ENCODE results near the gene PTRH1. TPM values are rescaled to one million over a fixed set of nuclear protein-coding genes. Genes with fewer than 3 reads are reported as not detected.

The PTRH1 gene
- total RNA-seq, 3 donors from 2014 or later: 19.0 to 26.2 (median 23.3) TPM

GRCh38 chr9:127722055-127722745, 6.7 kb upstream of the PTRH1 start:
- TF ChIP-seq POLR2A (IDR thresholded peaks at IDR 0.05) (no peak), CTCF (IDR thresholded peaks at IDR 0.05) (no peak), POLR2AphosphoS5 (IDR thresholded peaks at IDR 0.05) (no peak)
- H3K27me3 ChIP-seq: no peaks in the 10 kb centered on the region
- H3K27ac ChIP-seq: no peak overlapping the region
- no peaks in the 10 kb centered on the region for H3K36me3 ChIP-seq
- DNase-seq (ENCODE audit: low spot score in 2 of 2): no peak
- H3K4me1 ChIP-seq: no peaks in the 10 kb centered on the region
- no peaks in the 10 kb centered on the region for H3K9me3 ChIP-seq
- H3K4me3 ChIP-seq: no peak overlapping the region
- intact Hi-C loops (cut with DNase I; ENCODE audit: low total_unique reads): no loop called here

GRCh38 chr9:127721391-127721821, 5.9 kb upstream of the PTRH1 start:
- intact Hi-C loops (cut with DNase I; ENCODE audit: low total_unique reads): no loop called here
- Histone ChIP-seq H3K4me3 (no peak overlapping the region), H3K27me3 (no peaks in the 10 kb centered on the region), H3K27ac (no peak overlapping the region), H3K9me3 (no peaks in the 10 kb centered on the region), H3K4me1 (peaks cover 0 to under 1% of the 10 kb centered on the region in 2 donors), H3K36me3 (no peaks in the 10 kb centered on the region)
- DNase-seq (ENCODE audit: low spot score in 2 of 2): no peak
- TF ChIP-seq CTCF (IDR thresholded peaks at IDR 0.05) (no peak), POLR2A (IDR thresholded peaks at IDR 0.05) (no peak), POLR2AphosphoS5 (IDR thresholded peaks at IDR 0.05) (no peak)

- H3K4me1 ChIP-seq: peaks cover 0 to 3% of the 10 kb centered on the region in 2 donors
- no peak for TF ChIP-seq POLR2AphosphoS5 (IDR thresholded peaks at IDR 0.05)
- no peak for TF ChIP-seq POLR2A (IDR thresholded peaks at IDR 0.05)
- TF ChIP-seq CTCF (IDR thresholded peaks at IDR 0.05): no peak
- H3K36me3 ChIP-seq: no peaks in the 10 kb centered on the region
- H3K27ac ChIP-seq: no peak overlapping the region
- no peaks in the 10 kb centered on the region for H3K27me3 ChIP-seq
- no peak for DNase-seq (ENCODE audit: low spot score in 2 of 2)
- no peaks in the 10 kb centered on the region for H3K9me3 ChIP-seq
- H3K4me3 ChIP-seq: no peak overlapping the region
- intact Hi-C loops (cut with DNase I; ENCODE audit: low total_unique reads): no loop called here
Observed at GRCh38 chr9:127720865-127721227, 5.4 kb upstream of the PTRH1 start.

GRCh38 chr9:127720031-127720864, 4.8 kb upstream of the PTRH1 start:
- H3K27me3 ChIP-seq: no peaks in the 10 kb centered on the region
- DNase-seq (ENCODE audit: low spot score in 2 of 2): no peak
- H3K9me3 ChIP-seq: no peaks in the 10 kb centered on the region
- intact Hi-C loops (cut with DNase I; ENCODE audit: low total_unique reads): no loop called here
- TF ChIP-seq POLR2AphosphoS5 (IDR thresholded peaks at IDR 0.05) (no peak), CTCF (IDR thresholded peaks at IDR 0.05) (no peak), POLR2A (IDR thresholded peaks at IDR 0.05) (no peak)
- H3K36me3 ChIP-seq: no peaks in the 10 kb centered on the region
- peaks cover 0 to 3% of the 10 kb centered on the region in 2 donors for H3K4me1 ChIP-seq
- no peak overlapping the region for H3K4me3 ChIP-seq
- H3K27ac ChIP-seq: no peak overlapping the region

- no peaks in the 10 kb centered on the region for H3K36me3 ChIP-seq
- intact Hi-C loops (cut with DNase I; ENCODE audit: low total_unique reads): loop anchor here (1.0 kb wide), 1 partner anchor 30 kb away; no protein-coding TSS in a partner anchor
- H3K9me3 ChIP-seq: no peaks in the 10 kb centered on the region
- no peak for DNase-seq (ENCODE audit: low spot score in 2 of 2)
- TF ChIP-seq POLR2A (IDR thresholded peaks at IDR 0.05): no peak
- TF ChIP-seq CTCF (IDR thresholded peaks at IDR 0.05): no peak
- TF ChIP-seq POLR2AphosphoS5 (IDR thresholded peaks at IDR 0.05): no peak
- no peaks in the 10 kb centered on the region for H3K27me3 ChIP-seq
- peaks cover 3 to 5% of the 10 kb centered on the region in 2 donors for H3K4me1 ChIP-seq
- H3K27ac ChIP-seq: no peak overlapping the region
- no peak overlapping the region for H3K4me3 ChIP-seq
Observed at GRCh38 chr9:127717766-127718165, 2.3 kb upstream of the PTRH1 start.
